Ectodermal cell (in vitro differentiated cells): Measurements from ENCODE around the gene LPP.

Experiments
- H3K27ac ChIP-seq: 2 replicates; pipeline ENCODE4 v1.7.0; 2013; ENCODE audit warnings: mild to moderate bottlenecking, low read depth, low read length; ENCODE audit not compliant: insufficient read depth, poor library complexity, severe bottlenecking
- H3K27me3 ChIP-seq: 2 replicates; pipeline ENCODE4 v1.7.0; 2013; ENCODE audit warnings: mild to moderate bottlenecking, low read length; ENCODE audit not compliant: insufficient read depth, control insufficient read depth, poor library complexity, severe bottlenecking
- H3K36me3 ChIP-seq: one replicate; pipeline ENCODE4 v1.7.0; 2013; ENCODE audit warnings: low read length; ENCODE audit not compliant: control insufficient read depth, insufficient read depth
- H3K4me1 ChIP-seq: one replicate; pipeline ENCODE4 v1.7.0; 2013; ENCODE audit warnings: low read length; ENCODE audit not compliant: control insufficient read depth, insufficient read depth
- H3K4me3 ChIP-seq: 2 replicates; pipeline ENCODE4 v1.7.0; 2013; ENCODE audit warnings: low read depth, low read length, control low read depth; ENCODE audit not compliant: insufficient read depth
- H3K9me3 ChIP-seq: 2 replicates; pipeline ENCODE4 v1.7.0; 2013; ENCODE audit warnings: mild to moderate bottlenecking, low read length, moderate library complexity; ENCODE audit not compliant: control insufficient read depth
- WGBS, 2 experiments: methylation state at CpG; one replicate each; pipeline ENCODE4 v1.1.7; 2013; ENCODE audit warnings: missing lambda C conversion rate in 2 of 2; 5-methylcytosine and 5-hydroxymethylcytosine counted together

LPP gene

DNA sequence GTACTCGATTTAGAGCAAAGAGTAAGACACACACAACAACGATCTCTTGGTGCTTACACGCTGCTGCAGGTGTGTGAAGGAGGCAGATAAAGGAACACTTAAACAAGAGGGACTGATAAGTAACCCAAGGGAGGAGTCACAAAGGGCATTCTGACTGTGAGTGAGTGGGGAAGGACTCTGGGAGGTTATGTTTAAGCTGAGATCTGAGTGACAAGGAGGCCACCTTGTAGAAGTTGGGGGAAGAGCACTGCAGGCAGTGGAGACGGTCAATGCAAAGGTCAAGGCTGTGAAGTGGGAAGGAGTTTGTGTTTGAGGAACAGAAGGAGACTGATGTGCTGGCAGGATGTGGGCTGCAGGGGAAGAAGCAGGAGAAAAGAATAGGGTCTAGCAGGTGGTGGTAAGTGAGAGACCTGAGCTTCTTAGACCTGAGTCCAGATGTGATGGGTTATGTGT is 63.1 kb downstream of the LPP start:
- no peaks in the 10 kb centered on the region for H3K36me3 ChIP-seq
- 94 to 96% methylated on average over 4 of the region's 4 CpGs for WGBS, 2 experiments

DNA sequence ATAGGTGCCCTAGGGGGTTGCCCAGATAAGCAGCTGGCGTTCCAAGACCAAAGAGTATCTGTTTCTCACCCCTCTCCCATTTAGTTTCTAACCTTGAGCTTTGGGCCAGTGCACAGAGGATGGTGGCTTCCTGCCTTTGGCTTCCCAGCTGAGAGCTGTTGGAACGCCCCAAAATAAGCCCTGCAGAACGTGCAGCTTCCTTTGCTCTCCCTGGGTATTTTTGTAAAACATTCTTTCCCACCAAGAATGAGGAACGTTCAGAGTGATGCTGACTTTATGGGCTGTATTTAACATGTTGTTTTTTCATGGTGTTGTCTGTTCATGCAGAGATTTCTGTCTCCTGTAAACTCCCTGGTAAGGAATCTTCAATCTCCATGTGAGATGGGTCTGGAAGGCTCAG is 63.8 kb downstream of the LPP start:
- H3K36me3 ChIP-seq: no peaks in the 10 kb centered on the region
- H3K4me1 ChIP-seq: no peaks in the 10 kb centered on the region
- H3K9me3 ChIP-seq: no peaks in the 10 kb centered on the region
- no peaks in the 10 kb centered on the region for H3K27me3 ChIP-seq
- H3K4me3 ChIP-seq: no peak overlapping the region
- whole genome bisulfite sequencing, 2 experiments: 80 to 82% methylated on average over 4 of the region's 4 CpGs
- H3K27ac ChIP-seq: no peak overlapping the region

More for the DNA sequence above, 63.1 kb downstream of the LPP start:
- Histone ChIP-seq H3K27me3 (no peaks in the 10 kb centered on the region), H3K4me3 (no peak overlapping the region), H3K4me1 (no peaks in the 10 kb centered on the region), H3K27ac (no peak overlapping the region), H3K9me3 (no peaks in the 10 kb centered on the region)

DNA sequence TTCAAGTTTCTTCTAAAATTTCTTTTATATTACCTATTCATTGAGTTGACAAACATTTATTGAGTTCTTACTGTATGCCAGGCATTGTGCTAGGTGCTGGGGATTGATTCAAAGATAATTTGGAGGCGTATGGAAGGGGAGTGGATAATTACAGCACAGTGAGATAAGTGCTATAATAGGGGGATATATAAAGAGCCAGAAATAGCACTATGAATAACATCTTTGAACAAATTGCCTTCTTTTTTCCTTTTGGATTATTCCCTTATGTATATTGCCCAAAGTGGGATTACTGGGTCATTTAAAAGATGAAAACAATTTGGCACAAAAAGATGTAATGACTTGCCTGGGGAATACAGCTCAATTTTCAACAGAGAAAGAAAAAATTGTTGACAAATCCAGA is 64.6 kb downstream of the LPP start:
- Histone ChIP-seq H3K4me1 (no peaks in the 10 kb centered on the region), H3K27ac (no peak overlapping the region), H3K9me3 (no peaks in the 10 kb centered on the region), H3K27me3 (no peaks in the 10 kb centered on the region), H3K4me3 (no peak overlapping the region), H3K36me3 (no peaks in the 10 kb centered on the region)
- WGBS, 2 experiments: 89 to 100% methylated on average over 1 of the region's 1 CpG

DNA sequence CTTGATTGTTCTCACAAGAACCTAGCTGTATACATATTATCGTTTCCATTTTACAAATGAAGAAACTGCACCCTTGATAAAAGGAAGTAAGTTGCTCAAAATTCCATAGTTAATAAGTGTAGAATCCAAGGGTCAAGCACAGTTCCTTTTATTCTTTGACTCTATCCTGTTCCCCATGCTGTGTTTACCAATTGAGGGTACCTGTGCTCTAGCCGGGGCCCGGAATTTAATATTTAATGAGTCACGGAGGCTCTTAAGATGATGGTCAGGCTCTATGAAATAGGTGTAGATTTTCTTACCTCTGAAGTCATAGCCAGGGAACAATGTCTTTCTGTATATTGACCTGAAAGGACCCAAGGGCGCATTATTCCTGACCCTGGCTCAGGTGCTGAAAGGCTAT is 65.2 kb downstream of the LPP start:
- H3K4me3 ChIP-seq: no peak overlapping the region
- no peaks in the 10 kb centered on the region for H3K36me3 ChIP-seq
- WGBS, 2 experiments: 94 to 99% methylated on average over 5 of the region's 5 CpGs
- no peaks in the 10 kb centered on the region for H3K27me3 ChIP-seq
- H3K27ac ChIP-seq: no peak overlapping the region
- no peaks in the 10 kb centered on the region for H3K4me1 ChIP-seq
- no peaks in the 10 kb centered on the region for H3K9me3 ChIP-seq

DNA sequence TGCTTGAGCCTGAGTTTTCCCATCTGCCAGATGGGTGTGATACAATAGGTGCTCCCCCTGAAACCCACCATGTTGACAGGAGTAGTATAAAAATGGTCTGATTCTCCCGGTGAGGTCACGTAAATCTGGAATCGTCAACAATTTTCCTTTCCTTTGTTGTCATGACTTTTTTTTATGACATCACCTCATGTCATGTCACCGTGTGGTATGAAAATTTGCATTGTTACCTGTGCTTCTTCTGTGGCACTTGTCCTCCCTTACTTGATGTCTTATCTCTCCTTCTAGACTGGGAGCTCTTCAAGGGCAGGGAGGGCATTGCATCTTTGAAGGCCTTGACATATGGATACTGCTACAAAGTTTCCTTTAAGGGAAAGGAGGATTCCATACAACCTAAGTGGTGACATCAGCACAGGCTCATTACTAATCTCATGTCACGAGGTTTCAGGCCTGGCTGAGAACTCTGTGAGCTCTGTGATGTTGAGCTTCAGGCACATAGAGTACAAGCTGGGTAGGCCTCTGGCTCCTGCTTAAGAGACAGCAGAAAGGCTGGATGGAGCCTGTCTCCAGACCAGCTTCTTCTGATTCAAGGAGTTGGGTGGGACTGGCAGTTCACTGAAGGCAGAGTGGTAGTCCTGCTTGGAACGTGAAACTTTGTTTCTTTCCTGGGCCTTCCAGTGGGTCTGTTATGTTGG is 66.3 kb downstream of the LPP start:
- H3K4me1 ChIP-seq: no peaks in the 10 kb centered on the region
- H3K27ac ChIP-seq: no peak overlapping the region
- WGBS, 2 experiments: 95 to 99% methylated on average over 6 of the region's 6 CpGs
- H3K27me3 ChIP-seq: no peaks in the 10 kb centered on the region
- H3K9me3 ChIP-seq: no peaks in the 10 kb centered on the region
- no peak overlapping the region for H3K4me3 ChIP-seq
- H3K36me3 ChIP-seq: no peaks in the 10 kb centered on the region

DNA sequence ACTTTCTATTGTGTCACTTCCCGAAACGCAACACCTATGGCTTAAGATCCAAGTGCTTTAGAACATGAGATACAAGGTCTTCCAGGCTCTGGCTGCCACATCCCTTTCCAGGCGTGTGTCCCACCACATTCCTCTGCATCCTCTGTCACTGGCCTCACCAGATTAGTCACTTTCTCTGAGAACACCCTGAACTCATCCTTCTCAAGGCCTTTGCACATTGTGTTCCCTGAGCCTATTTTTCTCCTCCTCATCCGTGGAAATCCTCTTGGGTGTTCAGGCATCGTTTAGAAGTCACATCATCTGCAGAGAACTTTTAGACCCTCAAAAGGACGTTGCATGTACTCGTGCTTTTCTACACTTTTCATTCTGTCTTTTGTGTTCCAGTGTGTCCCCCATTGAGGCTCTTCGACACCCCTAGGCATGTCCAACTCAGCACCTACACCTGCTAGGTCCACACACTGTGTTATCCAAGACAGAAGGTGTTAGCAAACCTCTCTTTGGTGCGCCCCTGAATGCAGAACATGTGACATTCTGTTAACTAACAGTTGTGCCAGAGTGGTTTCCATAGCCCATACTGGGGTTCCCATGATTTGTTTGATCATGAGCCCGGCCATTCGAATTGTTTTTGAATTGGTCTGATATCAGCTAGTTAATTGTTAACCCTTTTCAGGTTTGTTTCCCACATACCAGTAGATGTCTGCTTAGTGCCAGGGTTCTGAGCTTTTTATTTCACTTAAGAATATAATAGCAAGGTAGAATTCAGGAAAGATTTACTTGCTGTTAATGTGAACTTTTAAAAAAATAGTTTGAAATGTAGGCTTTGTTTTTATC is 67.2 kb downstream of the LPP start:
- Histone ChIP-seq H3K27ac (no peak overlapping the region), H3K36me3 (no peaks in the 10 kb centered on the region), H3K9me3 (no peaks in the 10 kb centered on the region), H3K4me3 (no peak overlapping the region), H3K27me3 (no peaks in the 10 kb centered on the region), H3K4me1 (no peaks in the 10 kb centered on the region)
- WGBS, 2 experiments: 95 to 96% methylated on average over 11 of the region's 11 CpGs

DNA sequence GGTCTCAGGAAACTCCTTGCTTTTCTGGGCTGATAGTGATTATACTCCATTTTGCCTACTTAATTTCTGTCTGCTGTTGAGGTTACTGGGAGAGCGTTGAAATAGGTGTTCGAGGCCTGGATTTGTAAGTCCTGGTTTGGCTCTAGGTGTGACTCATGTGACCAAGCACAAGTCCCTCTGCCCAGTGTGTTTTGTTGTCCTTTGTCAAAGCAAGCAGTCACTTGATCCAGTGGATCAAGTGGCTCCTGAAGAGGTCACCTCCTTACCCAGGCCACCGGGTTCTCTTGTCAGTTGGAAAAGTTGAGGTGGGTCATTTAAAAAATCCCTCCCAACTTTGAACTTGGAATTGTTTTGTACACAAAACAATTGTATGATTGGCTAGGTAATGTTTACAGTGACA is 70.0 kb downstream of the LPP start:
- Histone ChIP-seq H3K4me3 (no peak overlapping the region), H3K4me1 (no peaks in the 10 kb centered on the region), H3K36me3 (no peaks in the 10 kb centered on the region), H3K9me3 (no peaks in the 10 kb centered on the region), H3K27ac (no peak overlapping the region), H3K27me3 (no peaks in the 10 kb centered on the region)
- 95 to 96% methylated on average over 3 of the region's 3 CpGs for WGBS, 2 experiments

DNA sequence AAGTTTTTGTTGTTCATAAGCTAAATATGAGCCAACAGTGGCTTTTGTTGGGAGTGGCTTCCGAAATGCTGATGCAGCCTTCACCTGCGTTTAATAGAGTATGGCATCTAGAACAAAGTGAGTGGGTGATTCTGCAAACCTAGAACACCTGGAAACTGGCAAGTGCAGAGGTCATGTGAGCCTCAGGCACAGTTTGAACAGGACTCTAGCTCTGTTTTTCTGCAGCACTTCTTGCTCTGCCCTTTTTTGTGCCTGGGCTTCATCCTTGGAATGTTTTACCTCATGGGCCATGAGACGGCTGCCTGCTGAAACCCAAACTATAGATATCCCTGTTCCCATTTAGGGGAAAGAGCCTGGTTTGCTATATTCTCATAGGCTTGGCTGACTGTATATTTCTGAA is 73.5 kb downstream of the LPP start:
- Histone ChIP-seq H3K4me3 (no peak overlapping the region), H3K36me3 (no peaks in the 10 kb centered on the region), H3K9me3 (no peaks in the 10 kb centered on the region), H3K27me3 (no peaks in the 10 kb centered on the region), H3K4me1 (peaks cover 4% of the 10 kb centered on the region), H3K27ac (no peak overlapping the region)
- WGBS, 2 experiments: 88 to 90% methylated on average over 3 of the region's 3 CpGs

DNA sequence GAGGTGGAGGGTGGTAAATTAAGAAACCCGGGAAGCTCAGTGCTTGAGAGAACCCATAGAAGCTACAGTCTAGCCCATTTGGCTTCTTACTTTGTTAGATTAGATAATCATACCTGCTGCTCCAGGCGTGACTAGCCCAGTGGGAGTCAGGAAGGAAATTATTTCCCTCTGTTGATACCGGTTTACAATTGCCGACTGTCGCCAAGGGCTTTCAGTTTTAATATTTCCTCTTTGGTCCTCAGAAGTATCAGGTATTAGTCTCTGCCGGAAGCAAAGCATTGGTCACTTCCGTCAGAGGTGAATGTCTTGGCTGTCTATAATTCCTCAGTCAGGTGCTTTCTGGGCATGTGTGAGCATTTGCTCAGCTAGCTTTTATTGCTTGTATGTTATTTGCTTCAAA is 75.2 kb downstream of the LPP start:
- H3K4me1 ChIP-seq: peaks cover 4% of the 10 kb centered on the region
- no peak overlapping the region for H3K4me3 ChIP-seq
- H3K27ac ChIP-seq: no peak overlapping the region
- no peaks in the 10 kb centered on the region for H3K27me3 ChIP-seq
- no peaks in the 10 kb centered on the region for H3K36me3 ChIP-seq
- 93 to 94% methylated on average over 7 of the region's 7 CpGs for WGBS, 2 experiments
- H3K9me3 ChIP-seq: no peaks in the 10 kb centered on the region

DNA sequence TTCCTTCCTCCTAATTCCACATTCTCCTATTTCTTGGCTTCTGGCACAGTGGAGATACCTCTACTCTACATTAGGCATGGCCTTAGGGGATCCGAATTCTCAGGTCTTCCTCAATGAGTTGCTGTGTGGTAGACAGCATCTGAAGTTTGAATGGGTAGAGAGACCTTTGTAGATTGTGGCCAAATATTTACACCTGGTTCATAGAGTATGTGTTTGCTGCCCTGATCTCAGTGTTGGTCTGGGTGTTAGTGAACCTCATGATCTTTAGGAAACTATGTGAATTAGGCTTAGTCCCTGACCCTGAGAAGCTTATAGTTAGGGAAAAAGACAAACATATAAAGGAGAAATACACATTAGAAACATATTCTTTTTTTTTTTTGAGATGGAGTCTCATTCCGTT is 75.8 kb downstream of the LPP start:
- WGBS, 2 experiments: 96 to 98% methylated on average over 2 of the region's 2 CpGs
- H3K27me3 ChIP-seq: no peaks in the 10 kb centered on the region
- H3K4me3 ChIP-seq: no peak overlapping the region
- no peaks in the 10 kb centered on the region for H3K9me3 ChIP-seq
- no peaks in the 10 kb centered on the region for H3K36me3 ChIP-seq
- no peak overlapping the region for H3K27ac ChIP-seq
- peaks cover 4% of the 10 kb centered on the region for H3K4me1 ChIP-seq
